Ectodermal cell (in vitro differentiated cells): ENCODE results near the gene NIPBL.

Experiments used
- H3K27ac ChIP-seq: 2 replicates; pipeline ENCODE4 v1.7.0; 2013; ENCODE audit warnings: mild to moderate bottlenecking, low read depth, low read length; ENCODE audit not compliant: insufficient read depth, poor library complexity, severe bottlenecking
- H3K27me3 ChIP-seq: 2 replicates; pipeline ENCODE4 v1.7.0; 2013; ENCODE audit warnings: mild to moderate bottlenecking, low read length; ENCODE audit not compliant: insufficient read depth, control insufficient read depth, poor library complexity, severe bottlenecking
- H3K36me3 ChIP-seq: one replicate; pipeline ENCODE4 v1.7.0; 2013; ENCODE audit warnings: low read length; ENCODE audit not compliant: control insufficient read depth, insufficient read depth
- H3K4me1 ChIP-seq: one replicate; pipeline ENCODE4 v1.7.0; 2013; ENCODE audit warnings: low read length; ENCODE audit not compliant: control insufficient read depth, insufficient read depth
- H3K4me3 ChIP-seq: 2 replicates; pipeline ENCODE4 v1.7.0; 2013; ENCODE audit warnings: low read depth, low read length, control low read depth; ENCODE audit not compliant: insufficient read depth
- H3K9me3 ChIP-seq: 2 replicates; pipeline ENCODE4 v1.7.0; 2013; ENCODE audit warnings: mild to moderate bottlenecking, low read length, moderate library complexity; ENCODE audit not compliant: control insufficient read depth
- WGBS, 2 experiments: methylation state at CpG; one replicate each; pipeline ENCODE4 v1.1.7; 2013; ENCODE audit warnings: missing lambda C conversion rate in 2 of 2; 5-methylcytosine and 5-hydroxymethylcytosine counted together

Gene NIPBL

GRCh38 chr5:37047947-37048346 lies 171.4 kb downstream of the NIPBL start:
- Histone ChIP-seq H3K4me3 (no peak overlapping the region), H3K27me3 (no peaks in the 10 kb centered on the region), H3K9me3 (no peaks in the 10 kb centered on the region), H3K36me3 (peaks cover 33% of the 10 kb centered on the region), H3K4me1 (no peaks in the 10 kb centered on the region), H3K27ac (no peak overlapping the region)

DNA sequence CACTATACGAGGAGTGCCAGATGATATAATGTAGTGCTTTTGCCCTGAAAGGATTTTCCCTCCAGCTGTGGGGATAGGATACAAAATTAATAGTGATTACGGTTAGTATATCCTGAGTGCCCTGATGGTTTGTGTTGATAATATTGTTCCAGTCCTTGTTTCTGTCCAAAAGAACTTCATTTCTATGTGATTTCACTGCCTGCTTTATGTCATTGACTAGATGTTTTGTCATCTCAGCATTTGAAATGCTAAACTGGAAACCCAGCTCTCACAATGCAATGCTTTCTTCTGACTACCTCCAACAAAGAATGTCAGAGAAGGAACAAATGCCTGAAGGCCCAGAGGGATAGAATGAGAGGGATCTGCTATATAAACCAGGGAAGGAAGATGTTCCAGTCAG lies 177.8 kb downstream of the NIPBL start:
- WGBS, 2 experiments, result 87 to 94% methylated on average over 2 of the region's 2 CpGs
- no peak overlapping the region for H3K4me3 ChIP-seq
- peaks cover 25% of the 10 kb centered on the region for H3K36me3 ChIP-seq
- no peak overlapping the region for H3K27ac ChIP-seq
- H3K4me1 ChIP-seq, result no peaks in the 10 kb centered on the region
- no peaks in the 10 kb centered on the region for H3K9me3 ChIP-seq
- no peaks in the 10 kb centered on the region for H3K27me3 ChIP-seq

DNA sequence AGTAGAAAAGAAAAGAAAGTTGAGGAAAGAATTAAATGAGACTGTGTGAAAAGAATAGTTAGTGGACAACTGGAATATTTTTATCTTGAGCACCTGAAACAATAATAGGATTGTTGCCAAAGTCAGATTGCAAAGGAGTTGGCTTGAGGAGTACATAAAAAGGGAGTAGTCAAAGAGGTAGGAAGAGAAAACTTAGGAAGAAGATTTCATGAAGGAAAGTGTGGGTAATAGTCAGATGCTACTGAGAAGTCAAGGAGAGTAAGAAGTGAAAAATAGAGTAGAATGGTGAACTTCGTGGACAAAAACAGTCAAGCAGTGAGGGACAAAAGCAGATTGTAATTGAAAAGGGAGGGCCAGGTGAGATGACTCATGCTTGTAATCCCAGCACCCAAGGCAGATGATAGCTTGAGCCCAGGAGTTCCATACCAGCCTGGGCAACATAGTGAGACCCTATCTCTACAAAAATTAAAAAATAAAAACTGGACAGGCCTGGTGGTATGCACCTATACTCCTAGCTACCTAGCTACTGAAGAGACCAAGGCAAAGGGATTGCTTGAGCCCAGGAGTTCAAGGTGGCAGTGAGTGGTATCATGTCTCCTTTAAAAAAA lies 178.9 kb downstream of the NIPBL start:
- Histone ChIP-seq H3K36me3 (peaks cover 24% of the 10 kb centered on the region), H3K4me3 (no peak overlapping the region), H3K27me3 (no peaks in the 10 kb centered on the region), H3K4me1 (no peaks in the 10 kb centered on the region), H3K9me3 (no peaks in the 10 kb centered on the region), H3K27ac (no peak overlapping the region)
- WGBS, 2 experiments, result 89 to 93% methylated on average over 1 of the region's 1 CpG

DNA sequence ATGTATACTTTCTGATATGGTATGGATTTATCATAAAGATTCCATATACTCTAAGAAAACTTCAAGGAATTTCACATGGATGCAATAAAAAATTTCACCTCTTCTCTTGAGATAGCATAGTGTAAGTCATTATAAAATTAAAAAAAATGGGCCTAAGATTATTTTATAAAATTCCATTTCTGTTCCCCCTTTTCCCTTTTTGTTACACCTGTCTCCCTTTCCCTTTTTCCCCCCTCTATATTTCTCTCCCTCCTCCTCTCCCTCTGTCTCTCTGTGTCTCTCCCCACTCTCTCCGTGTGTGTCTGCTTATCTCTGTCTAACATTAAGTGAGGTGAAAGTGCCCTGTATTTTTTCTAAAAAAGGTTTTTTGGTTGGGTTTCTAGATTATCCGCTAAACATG lies 180.2 kb downstream of the NIPBL start:
- peaks cover 27% of the 10 kb centered on the region for H3K36me3 ChIP-seq
- H3K9me3 ChIP-seq, result no peaks in the 10 kb centered on the region
- no peaks in the 10 kb centered on the region for H3K27me3 ChIP-seq
- H3K4me1 ChIP-seq, result no peaks in the 10 kb centered on the region
- no peak overlapping the region for H3K27ac ChIP-seq
- no peak overlapping the region for H3K4me3 ChIP-seq
- 95 to 96% methylated on average over 1 to 2 of the region's 2 CpGs for WGBS, 2 experiments

DNA sequence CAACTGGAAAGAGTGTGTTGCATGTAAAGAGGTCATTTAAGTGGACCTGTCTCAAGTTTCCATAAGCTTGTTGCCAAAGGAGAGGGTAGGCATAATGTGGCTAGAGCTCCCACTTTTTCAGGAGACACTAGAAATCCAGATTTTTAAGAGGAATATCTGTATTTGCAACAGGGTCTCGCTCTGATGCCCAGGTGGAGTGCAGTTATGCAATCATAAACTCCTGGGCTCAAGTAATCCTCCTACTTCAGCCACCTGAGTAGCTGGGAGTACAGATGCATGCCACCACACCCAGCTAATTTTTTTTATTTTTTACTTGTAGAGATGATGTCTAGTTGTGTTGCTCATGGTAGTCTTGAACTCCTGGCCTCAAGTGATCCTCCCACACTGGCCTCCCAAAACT lies 183.5 kb downstream of the NIPBL start:
- H3K9me3 ChIP-seq, result no peaks in the 10 kb centered on the region
- H3K27me3 ChIP-seq, result no peaks in the 10 kb centered on the region
- H3K4me1 ChIP-seq, result no peaks in the 10 kb centered on the region
- WGBS, 2 experiments, result 90 to 100% methylated on average over 1 of the region's 1 CpG
- H3K4me3 ChIP-seq, result no peak overlapping the region
- H3K27ac ChIP-seq, result no peak overlapping the region
- H3K36me3 ChIP-seq, result peaks cover 29% of the 10 kb centered on the region

- H3K9me3 ChIP-seq, result no peaks in the 10 kb centered on the region
- H3K4me3 ChIP-seq, result no peak overlapping the region
- H3K27me3 ChIP-seq, result no peaks in the 10 kb centered on the region
- peaks cover 20% of the 10 kb centered on the region for H3K36me3 ChIP-seq
- H3K27ac ChIP-seq, result no peak overlapping the region
- H3K4me1 ChIP-seq, result no peaks in the 10 kb centered on the region
- 87 to 92% methylated on average over 4 to 6 of the region's 7 CpGs for WGBS, 2 experiments
Measured at GRCh38 chr5:37063739-37064138, 187.2 kb downstream of the NIPBL start.

DNA sequence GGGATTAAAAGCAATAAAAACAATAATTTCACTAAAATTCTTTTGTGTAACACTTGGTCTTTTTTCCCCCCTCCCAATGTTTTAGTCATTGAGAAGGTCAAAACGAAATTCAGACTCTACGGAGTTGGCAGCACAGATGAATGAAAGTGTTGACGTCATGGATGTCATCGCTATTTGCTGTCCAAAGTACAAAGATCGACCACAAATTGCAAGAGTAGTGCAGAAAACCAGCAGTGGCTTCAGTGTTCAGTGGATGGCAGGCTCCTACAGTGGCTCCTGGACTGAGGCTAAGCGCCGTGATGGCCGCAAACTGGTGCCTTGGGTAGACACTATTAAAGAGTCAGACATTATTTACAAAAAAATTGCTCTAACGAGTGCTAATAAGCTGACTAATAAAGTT lies 187.9 kb downstream of the NIPBL start:
- no peaks in the 10 kb centered on the region for H3K27me3 ChIP-seq
- no peaks in the 10 kb centered on the region for H3K4me1 ChIP-seq
- H3K36me3 ChIP-seq, result peaks cover 20% of the 10 kb centered on the region
- no peak overlapping the region for H3K27ac ChIP-seq
- 95 to 96% methylated on average over 9 of the region's 9 CpGs for WGBS, 2 experiments
- no peak overlapping the region for H3K4me3 ChIP-seq
- no peaks in the 10 kb centered on the region for H3K9me3 ChIP-seq

- Histone ChIP-seq H3K4me1 (no peaks in the 10 kb centered on the region), H3K27ac (no peak overlapping the region), H3K9me3 (no peaks in the 10 kb centered on the region), H3K36me3 (no peaks in the 10 kb centered on the region), H3K4me3 (no peak overlapping the region), H3K27me3 (no peaks in the 10 kb centered on the region)
- 80 to 94% methylated on average over 1 of the region's 1 CpG for WGBS, 2 experiments
Measured at GRCh38 chr5:37071487-37071886, 194.9 kb downstream of the NIPBL start.

DNA sequence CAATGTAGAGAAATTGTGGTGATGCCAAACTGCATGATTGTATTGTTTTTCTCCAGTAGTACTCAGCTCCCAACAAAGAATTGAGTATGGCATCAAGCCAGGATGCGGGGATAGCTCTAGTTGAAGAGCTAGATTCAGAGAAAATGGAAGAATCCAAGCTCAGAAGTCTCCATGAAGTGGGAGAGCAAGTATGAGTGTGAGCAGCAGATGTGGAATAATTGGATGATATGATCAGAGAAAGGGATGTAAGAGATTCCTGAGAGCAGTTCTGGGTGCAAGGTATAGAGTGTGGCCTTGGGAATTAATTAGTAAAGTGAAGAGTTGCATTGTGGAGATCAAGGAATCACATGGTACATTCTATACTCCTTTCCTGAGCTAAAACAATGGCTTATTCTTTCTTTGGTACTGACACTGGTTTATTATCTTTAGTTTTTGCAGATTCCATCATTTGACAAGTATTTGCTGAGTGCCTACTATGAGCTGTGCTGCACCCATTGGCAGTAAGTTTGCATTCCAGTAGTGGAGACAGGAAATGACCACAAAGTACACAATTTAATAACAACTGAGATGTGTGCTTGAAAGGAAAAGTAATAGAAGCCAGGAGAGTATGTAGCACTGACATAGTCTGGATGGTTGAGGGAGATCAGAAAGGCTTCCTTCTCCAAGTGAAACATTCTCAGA lies 195.5 kb downstream of the NIPBL start:
- no peaks in the 10 kb centered on the region for H3K27me3 ChIP-seq
- no peaks in the 10 kb centered on the region for H3K9me3 ChIP-seq
- WGBS, 2 experiments, result 87 to 91% methylated on average over 1 of the region's 1 CpG
- no peaks in the 10 kb centered on the region for H3K36me3 ChIP-seq
- no peaks in the 10 kb centered on the region for H3K4me1 ChIP-seq
- H3K4me3 ChIP-seq, result no peak overlapping the region
- no peak overlapping the region for H3K27ac ChIP-seq

GRCh38 chr5:37075399-37075950 lies 198.9 kb downstream of the NIPBL start:
- 90 to 96% methylated on average over 3 of the region's 3 CpGs for WGBS, 2 experiments
- no peaks in the 10 kb centered on the region for H3K9me3 ChIP-seq
- no peaks in the 10 kb centered on the region for H3K36me3 ChIP-seq
- no peak overlapping the region for H3K4me3 ChIP-seq
- no peak overlapping the region for H3K27ac ChIP-seq
- H3K4me1 ChIP-seq, result no peaks in the 10 kb centered on the region
- no peaks in the 10 kb centered on the region for H3K27me3 ChIP-seq
